HG03039 (cell line): ENCODE measurements around the gene MEN1.

Experiments used
- ATAC-seq: cut with Tn5 transposase; IDR thresholded peaks from one replicate; pipeline ENCODE4 v1.9.1; 2021; ENCODE audit warnings: mild to moderate bottlenecking, moderate library complexity; ENCODE audit not compliant: unreplicated experiment

Gene MEN1

DNA sequence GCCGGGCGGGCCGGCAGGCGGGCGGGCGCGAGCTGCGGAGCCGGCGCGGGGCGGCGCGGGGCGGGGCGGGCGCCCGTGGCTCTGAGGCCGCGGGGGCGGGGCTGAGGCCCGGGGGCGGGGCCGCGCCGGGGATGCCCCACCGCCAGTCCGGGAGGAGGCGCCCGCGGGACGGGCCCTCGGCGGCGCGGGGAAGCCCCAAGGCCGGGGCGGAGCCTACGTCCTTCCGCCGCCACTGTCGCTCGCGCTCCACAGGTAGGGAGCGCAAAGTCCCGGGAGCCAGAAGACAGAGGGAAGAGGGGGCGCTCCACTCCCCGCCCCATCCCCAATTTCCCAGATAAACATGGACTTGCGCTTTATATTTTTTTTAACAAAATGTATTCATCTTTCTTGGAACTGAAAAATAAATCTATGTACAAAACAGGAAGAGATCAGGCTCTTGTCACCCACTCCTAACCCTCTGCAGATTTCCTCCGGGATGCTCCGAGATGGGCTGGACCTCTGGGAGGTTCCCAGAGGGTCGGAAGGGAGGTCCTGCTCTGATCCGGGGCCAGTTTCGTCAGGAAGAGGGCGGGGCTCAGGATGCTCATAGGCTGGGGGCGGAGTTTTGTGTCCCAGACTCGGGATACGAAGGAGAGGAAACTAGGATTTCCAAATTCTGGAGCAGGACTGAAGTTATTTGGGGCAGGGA lies 7.0 kb downstream of the MEN1 start, which contains the start of gene MAP4K2:
Gene MAP4K2, minus strand, starts transcription at position 57 of the 688 bp plus-strand sequence. CDS start 65 bp downstream, outside the sequence.
- peak; percentile 61 for ATAC-seq

DNA sequence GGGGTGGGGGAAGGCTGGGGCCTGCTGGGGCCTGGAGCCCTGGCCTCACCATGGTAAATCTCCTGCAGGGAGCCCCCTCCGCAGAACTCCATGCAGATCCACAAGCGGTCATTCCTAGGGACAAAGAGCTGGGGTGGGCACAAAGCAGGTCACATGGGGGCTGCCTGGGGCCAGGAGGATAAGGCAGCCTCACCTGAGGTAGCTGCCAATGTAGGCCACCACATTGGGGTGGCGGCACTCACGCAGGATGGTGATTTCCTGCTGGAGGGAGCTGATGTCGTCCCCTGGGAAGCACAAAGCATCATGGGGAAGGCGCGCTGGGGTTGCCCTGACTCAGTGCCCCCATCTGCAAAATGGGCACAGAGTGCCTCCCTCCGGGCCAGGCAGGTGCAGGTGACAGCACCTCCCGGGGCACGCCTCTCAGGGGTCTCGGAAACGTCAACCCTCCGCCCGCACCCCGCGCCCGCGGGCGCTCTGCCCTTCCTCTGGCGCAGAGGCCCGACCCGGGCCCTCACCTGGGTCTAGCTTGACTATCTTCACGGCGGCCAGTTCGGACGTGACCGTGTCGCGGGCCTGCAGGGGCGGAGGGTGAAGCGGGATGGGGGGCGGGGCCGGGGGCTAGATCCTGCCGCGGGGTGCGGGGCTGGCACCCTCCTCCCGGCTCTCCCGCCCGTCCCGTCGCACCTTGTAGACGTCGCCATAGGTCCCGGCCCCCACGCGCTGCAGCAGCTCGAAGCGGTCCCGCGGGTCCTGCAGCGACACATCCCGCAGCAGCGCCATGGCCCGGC lies 7.8 kb downstream of the MEN1 start:
- peak; percentile 11 for ATAC-seq

DNA sequence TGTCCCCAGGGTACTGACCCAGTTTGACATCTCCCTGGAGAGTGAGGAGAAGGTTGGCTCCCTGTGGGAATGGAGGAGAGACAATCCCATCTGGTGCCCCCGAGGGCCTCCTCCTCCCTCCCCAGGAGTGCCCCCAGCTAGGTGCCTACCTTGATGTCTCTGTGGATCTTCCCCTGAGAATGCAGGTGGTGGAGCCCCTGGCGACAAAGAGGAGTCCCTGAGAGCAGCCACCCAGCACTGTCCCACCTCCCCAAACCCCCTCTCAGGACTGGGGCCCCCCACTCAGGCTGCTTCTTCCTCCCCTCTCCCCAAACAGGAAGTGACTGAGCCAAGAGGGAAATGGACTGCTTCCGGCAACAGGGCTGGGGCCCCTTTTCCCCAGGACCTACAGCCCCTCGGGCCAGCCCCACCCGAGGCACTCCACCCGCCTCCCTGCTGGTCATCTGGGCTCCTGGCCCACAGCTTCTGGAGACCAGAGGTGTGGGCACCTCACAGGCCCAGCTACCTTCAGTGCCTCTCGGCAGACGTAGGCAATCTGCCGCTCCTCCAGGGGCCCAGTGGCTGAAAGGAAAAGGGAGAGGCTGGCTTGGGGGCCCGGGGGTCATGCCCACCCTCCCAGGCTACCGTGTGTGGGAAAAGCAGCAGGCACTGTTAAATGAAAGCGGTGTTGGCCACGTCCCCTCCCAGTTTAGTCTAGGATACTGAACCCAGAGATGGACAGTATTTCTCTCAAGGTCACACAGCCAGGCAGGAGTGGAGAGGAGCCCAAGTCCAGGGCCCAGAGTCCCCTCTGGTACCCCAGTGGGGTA lies 8.6 kb downstream of the MEN1 start:
- ATAC-seq, result no peak

DNA sequence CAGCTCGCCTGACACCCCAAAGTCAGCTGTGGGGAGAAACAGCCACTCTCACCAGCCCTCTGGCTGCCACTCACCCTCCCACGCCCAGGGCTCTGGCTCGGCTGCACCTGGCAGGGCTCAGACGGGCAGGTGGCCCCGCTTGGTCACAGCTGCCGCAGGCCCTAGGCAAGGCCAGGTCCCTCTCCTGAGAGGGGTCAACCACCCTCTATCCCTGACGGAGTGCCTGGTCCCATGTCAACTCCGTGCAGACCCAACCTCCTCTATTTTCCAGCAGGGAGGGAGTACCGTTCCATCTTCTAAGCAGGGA lies 9.2 kb downstream of the MEN1 start:
- no peak for ATAC-seq

DNA sequence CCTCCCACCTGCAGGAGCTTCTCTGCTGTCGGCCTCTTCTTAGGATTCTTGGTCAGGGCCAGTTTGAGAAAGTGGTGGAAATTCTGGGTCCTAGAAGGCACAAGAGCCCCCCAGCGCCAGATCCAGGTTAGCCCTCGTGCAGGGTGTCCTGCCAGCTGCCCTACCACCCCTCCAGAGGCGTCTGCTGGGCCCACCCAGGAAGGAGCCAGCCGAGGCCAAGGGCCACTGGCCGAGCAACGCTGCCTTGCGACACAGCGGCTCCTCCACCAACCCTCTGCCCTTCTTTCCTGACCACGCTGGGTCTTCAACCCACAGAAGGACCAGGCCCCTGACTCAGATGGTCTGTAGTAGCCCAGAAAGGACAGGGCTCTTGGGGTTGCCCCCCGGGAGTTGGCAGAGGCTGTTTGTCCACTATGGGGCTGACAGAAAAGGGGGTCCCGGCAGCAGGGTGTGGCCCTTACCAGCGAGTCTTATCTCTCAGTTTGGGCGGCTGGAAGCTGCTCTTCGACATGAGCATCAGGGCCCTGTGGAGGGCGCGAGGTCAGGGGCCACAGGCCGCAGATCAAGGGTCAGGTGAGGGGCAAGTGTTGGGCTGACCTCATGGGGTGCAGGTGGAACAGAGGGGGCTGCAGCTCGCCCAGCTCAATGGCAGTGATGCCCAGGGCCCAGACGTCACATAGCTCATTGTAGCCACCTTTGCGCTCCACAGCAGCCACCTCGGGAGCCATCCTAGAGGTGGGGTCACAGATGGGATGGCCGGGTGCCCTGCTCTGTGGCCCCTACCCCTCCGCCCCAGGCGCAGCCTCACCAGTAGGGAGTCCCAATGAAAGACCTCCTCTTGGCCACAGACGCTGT lies 9.8 kb downstream of the MEN1 start:
- ATAC-seq, result no peak

DNA sequence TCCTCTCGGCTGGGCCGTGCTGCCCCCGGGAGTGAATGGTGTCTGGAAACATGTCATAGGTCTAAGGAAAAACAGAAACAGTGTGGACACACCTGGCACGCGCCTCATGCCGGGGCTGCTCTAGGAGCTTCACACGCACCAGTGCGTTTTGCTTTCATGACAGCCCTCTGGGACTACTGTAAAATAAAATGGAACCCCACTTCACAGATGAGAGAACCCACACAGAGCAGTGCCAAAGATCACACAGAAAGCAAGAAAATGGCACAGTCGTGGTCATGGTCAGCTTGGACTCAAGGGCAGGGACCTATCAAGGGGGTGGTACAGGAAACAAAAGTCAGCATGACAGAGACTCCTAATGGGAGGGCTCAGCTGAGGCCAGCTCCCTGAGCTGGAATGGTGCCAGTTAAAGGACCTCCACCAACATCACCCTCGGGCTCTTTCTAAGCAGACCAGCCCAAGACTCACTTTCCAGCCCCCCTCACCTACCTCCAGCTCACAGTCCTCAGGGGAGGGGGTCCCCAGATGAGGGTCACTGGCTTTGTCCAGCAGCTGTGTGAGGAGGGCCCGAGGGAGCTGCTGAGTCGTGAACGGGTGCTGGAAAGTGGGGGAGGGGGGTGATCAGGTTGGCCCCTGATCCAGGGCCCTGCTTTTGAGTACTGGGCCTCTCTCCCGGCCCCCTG lies 10.6 kb downstream of the MEN1 start:
- ATAC-seq, result no peak

DNA sequence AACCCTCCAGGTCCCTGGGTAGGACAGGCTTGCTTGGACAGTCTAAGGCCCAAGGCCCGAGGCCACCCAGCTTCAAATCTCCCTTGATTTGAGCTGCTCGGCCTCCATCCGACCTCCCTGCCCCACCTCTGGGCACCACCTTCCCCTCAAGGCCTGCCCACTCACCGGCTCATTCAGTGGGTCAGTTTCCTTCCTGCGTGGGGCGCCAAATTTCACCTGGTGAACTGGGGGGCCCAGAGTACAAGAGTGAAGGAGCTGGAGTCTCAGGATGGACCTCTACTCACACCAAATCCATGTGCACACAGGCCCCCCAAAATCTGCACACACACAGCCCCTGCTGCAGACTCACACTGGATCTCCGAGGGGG lies 11.1 kb downstream of the MEN1 start:
- no peak for ATAC-seq

DNA sequence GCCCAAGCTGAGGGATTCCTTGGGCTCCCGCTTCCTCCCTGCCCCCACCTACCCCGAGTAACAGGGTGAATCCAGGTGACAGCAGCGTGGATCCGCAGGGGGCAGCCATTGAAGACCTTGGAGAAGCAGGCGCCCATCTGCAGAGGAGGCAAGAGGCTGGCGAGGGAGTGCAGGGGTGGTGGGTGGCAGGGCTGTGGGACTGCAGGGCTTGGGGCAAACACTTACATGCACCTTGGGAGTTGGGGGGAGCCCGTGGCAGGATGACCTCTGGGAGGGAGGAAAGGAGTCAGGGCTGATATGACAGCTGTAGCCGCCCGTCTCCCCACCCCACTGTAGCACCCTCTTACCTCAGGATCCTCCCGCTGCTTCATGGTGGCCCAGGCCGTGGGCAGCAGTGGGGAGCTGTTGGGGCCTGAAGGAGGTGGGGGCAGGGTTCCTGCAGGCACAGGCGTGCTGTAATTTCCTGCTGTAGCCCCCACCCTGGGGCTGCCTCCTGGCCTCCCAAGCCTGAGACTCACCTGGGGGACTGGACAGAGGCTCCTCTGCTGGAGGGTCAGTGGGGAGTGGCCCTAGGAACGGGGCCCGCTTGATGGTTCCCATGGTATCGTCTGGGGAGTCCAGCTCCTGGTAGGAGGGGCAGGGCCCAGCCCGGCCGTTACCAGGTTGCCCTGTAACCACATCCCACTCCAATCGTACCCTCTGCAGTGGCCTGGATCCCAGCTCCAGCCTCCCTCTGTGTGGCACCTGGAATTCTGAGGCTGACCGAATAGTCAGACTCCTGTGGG lies 13.4 kb downstream of the MEN1 start:
- no peak for ATAC-seq

DNA sequence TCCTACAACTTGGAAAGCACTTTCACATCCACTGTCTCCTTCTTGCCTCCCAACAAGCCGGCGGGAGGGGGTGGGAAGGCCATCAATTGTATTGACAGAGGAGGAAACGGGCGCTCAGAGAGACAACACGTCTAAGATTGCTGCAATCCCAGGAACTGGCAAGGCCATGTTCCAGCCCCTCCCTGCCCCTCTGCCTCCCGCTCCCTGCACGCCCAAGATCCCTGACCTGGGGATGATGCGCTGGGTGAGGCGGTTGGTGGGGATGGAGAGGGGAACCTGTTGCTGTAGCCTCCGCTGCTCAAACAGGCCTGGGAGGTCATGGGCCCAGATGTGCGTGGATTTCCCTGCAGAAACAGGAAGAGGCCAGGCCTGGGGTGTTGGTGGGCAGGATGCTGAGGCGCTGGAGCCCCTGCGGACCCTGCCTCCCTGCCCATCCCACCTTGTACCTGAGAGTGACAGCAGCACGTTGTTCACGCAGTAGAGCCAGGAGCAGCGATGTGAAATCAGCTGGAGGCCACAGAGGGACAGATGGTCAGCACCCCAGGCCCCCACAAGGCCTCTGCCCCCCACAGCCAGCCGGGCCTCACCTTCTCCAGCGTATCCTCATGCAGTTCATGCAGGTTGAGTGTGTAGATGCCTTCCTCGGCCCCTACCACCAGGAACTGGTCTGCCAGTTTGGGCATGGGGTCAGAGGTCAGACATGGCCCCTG lies 14.1 kb downstream of the MEN1 start:
- no peak for ATAC-seq

DNA sequence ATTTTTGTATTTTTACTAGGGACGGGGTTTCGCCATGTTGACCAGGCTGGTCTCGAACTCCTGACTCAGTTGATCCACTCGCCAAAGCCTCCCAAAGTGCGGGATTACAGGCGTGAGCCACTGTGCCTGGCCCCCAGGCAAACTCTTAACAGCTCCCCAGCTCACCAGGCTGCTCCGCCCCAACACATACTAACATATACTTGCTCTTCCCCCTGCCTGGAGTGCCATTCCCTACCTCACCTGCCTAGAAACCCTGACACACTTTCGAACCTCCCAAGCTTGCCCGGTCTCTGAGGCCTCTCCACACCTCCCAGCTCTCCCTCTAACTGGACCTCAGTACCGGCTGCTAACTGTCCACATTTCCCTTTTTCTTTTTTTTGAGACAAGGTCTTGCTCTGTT lies 15.8 kb downstream of the MEN1 start:
- no peak for ATAC-seq

DNA sequence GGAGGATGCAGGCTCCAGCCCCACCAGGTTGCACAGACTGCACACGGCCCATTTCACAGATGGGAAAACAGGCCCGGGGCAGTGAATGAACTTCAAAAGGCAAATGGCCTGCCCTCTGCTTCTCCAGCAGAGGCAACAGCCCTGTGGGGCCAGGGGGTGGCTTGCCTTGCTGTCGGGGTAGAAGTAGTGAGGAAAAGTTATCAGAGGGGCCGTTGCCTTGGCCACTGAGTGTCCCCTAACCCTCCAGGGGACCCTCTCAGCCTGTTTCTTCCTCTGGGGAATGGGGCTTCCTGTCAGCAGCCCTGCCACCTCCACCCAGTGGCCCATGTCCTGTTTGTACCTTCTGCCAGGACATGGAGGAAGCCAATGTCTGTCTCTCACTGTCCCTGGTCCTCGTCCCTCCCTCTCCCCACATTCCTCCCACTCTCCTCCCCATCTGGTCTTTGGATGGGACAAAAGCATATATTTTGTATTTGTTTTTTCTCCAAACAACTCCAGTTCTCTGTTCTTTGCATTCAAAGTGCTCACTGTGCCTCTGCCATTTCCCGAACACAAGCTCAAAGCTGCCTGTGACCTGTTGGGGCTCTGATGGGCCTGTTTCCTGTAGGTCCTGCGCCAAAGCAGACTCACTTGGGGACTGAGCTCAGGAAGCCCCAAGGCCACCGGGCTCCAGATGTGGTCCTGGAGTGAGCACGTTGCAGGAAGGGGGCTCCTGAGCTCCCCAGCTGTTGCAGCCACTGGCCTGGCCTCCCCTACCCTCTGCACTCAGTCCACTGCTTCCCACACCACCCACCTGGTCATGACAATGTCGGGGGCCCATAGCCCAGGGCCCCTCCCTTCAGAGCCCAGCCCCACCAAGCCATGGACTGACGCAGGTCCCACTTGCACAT lies 16.8 kb downstream of the MEN1 start:
- ATAC-seq, result no peak

DNA sequence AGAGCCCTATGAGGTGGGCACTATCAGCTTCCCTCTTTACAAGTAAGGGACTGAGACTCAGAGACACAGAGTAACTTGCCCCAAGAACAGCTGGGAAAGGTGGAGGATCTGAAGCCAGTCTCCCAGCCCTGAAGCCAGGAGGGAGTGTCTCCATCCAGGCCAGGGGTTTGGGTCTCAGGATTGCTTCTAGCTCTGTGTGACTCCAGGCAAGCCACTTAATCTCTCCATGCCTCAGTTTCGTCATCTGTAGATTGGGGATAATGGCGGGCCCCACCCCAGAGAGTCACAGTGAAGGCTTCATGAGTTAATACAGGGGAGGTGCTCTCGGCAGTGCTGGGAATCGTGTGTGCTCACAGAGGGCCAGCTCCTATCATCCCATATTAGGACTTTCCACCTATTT lies 17.9 kb downstream of the MEN1 start:
- ATAC-seq, result no peak

DNA sequence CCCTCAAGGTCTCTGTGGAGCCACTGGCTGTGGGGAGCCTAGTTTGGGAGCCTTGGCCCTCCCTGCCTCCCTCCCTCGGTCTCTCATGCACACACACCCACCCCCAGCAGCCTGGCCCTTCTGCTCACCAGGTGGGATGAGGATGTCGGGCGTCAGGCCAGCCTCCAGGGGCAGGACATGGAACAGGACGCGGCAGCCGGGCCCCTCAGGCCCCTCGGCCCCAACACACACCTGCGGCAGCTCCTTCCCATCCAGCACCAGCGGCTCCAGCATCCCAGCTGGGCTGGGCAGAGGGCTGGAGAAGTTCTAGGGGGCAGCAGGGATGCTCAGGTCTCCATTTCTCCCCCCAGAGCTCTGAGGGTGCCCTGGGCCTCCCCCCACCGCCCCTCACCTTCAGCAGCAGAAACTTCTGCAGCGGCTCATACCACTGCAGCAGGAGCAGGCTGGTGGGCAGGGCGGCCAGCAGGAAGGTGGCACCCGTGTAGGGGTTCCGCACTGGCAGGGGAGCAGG lies 18.5 kb downstream of the MEN1 start:
- no peak for ATAC-seq

DNA sequence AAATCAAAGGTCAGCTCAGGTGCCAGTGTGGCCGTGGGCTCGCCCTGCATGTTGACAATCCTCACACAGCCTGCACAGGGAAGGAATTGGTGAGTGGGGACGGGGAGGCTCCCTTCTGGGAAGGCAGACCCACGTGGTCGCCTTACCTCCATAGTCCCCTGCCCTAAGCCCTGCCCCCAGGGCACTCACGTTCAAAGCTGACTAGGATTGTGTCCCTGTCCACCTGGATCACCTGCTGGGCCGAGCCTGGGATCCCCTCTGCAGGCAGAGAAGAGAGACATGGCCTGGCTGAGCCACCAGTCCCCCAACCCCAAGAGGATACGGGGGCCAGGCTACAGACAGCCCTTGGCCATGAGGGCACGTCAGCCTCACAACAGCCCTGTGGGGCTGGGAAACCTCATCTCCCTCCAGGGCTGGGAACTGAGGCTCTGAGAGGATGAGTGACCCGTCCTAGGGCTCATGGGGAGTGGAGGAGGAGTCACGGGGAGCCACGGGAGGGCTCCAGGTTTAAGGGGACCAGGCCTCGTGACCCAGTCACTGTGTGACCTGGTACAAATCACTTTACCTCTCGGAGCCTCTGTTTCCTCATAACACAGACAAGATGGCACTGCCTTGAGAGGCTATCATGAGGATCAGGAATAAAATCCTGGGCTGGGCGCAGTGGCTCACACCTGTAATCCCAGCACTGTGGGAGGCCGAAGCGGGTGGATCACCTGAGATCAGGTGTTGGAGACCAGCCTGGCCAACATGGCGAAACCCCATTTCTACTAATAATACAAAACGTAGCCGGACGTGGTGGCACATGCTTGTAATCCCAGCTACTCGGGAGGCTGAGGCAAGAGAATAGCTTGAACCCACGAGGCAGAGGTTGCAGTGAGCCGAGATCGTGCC lies 19.9 kb downstream of the MEN1 start:
- no peak for ATAC-seq

DNA sequence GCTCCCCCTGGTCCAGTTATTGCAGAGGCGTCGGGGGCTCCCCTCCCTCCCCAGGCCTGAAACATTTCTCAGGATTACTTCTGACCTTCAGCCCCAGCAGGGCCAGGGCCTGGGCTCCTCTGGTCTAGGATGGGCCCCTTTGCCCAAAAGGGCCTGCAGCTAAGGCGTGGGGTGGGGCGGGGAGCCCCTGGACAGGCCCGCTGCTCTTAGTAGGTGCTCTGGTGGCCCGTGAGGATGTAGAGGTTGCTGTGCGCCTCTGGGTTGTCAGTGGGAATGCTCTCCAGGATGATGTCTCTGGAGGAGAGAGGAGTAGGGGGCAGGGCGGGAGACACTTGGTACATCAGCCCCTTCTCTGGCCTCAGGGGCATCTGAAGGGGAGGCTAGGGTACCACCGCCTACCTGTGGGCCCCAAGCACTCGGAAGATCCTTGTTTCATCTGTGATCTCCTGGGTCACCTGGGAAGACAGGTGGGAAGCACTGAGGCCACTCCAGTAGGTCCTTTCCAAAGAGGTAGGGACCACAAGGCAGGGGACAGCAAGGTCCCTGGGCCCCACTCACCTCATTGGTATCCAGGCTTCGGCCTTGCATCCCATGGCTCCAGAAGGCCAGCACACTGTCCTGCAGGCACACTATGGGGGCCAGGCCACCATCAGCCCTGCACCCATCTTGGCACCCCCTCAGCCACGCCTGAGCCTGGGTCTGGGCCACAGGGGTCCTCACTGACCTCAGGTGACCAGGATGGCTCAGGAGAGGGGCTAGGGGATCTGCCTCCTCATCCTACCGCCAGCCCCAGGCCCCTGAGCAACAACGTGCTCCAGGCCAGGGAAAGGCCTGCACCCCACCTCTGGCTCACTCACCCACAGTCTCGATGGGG lies 20.8 kb downstream of the MEN1 start:
- no peak for ATAC-seq
